GM18951 (cell line): Measurements from ENCODE around the gene FAM168B.
"Not testable (repeated sequence)": the region's sequence is repeated elsewhere in the genome, so short reads cannot be mapped to it uniquely, and the experiment has no call there.

Experiments used
- POLR2A ChIP-seq: IDR thresholded peaks from 4 replicates; pipeline ENCODE4 v1.6.1; 2011; ENCODE audit warnings: mild to moderate bottlenecking; ENCODE audit not compliant: insufficient read length, insufficient read depth; ENCODE audit errors: extremely low read depth
- in situ Hi-C: fragments of 300-500 bp; cut with MboI; formaldehyde crosslinking; loops from one replicate; pipeline ENCODE4 v1.12.0; 2022; ENCODE audit warnings: low sequenced_read_pairs, mixed read lengths, inconsistent platforms; ENCODE audit not compliant: unreplicated experiment

Gene FAM168B

GRCh38 chr2:131113566-131114227 is 20.4 kb upstream of the FAM168B start:
- in situ Hi-C loops: no loop called here

DNA sequence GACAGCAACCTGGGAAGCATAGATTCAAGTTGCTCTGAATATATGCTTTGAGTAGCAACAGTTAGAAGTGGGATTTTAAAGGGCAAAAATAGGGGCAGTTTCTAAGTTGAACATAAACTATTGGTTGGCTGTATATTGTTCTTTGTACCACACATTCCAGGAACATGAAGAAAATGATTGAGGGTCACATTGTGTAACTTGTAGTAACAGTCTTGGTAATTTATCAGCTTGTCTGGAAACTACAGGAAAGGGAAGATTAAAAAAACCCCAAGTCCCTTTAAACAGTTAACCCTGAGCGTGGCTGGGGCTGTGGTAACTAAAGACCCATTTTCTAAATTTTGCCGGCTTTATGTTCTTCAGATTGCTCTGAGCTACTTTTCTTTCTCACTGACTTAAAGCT is 19.3 kb upstream of the FAM168B start:
- TF ChIP-seq POLR2A: no peak
- in situ Hi-C loops: no loop called here

More at GRCh38 chr2:131113566-131114227, 20.4 kb upstream of the FAM168B start:
- TF ChIP-seq POLR2A: no peak

- in situ Hi-C loops: no loop called here
- no peak for TF ChIP-seq POLR2A
Observed at GRCh38 chr2:131105950-131106801, 12.9 kb upstream of the FAM168B start.

DNA sequence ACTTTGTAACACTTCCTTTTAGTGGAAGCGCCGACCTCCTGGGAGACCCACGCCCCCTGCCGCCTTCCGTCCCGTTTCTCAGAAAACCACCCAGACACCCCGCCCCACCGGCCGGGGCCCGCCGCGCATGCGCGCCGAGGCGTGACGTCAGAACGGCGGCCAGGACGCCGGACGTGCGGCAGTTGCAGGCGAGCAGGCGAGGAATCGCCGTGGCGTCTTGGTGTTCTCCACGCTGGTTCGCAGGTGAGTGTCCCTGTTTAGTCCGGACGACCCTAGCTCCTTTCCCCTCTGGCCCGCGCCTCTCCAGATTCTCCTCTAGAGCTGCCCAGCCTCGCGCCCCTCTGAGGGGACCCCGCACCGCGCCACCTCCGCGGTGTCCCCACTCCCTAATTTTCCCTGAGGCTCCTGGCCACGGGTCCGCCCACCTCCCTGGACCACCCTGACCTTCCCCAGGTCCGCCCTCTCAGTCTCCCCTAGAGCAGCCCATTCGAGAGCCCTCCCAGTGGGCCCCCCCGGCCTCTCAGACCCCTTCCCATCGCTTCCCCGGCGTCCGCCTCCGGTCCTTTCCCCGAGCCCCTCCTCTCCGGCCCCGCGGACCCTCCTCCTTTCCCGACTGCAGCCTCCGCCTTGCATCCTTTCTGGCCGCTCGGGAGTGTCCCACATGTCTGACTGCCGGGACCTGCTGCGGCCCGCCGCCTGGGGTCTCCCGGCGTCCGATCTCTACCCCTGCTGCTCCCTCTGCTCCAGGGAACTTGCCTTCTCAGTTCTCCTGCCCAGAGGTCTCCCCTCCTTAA is 12.1 kb upstream of the FAM168B start, which contains the start of gene PLEKHB2:
PLEKHB2 (plus strand) TSS at position 181 of the 794 bp plus-strand sequence. CDS start 15,606 bp downstream, outside the sequence.
- in situ Hi-C loops: no loop called here

DNA sequence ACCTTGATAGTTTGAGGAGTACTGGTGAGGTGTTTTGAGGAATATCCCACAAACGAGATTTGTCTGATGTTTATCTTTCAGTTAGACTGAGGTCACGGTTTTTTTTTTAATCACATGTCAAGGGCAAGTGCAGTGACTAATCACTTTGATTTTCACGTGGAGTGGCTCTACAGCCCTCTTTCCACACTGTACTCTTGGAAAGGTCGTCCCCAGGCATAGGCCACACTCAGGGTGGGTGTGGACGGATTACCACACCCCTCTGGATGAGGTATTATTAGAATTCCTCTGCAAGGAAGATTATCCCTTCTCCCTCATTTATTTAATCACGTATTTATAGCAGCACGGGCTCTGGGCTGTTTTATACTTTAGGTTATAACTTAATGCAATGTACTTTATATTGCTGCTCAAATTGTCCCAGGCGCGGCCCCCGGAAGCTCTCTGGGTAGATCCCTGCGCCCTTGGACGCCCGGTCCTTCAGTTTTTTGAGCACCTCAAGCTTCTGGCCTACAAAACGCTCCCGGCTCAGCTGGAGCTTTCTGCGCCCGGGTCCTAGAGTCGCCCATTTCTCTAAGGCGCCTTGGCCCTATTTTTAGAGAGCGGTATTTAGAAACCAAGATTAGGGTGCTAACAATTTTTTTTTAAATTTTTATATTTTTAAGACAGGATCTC is 11.4 kb upstream of the FAM168B start:
- no peak for TF ChIP-seq POLR2A
- in situ Hi-C loops: no loop called here

More for the DNA sequence above, 12.1 kb upstream of the FAM168B start, which contains the start of gene PLEKHB2:
- peak; percentile 95 for TF ChIP-seq POLR2A

- in situ Hi-C loops: no loop called here
- no peak for TF ChIP-seq POLR2A
Observed at GRCh38 chr2:131103165-131103564, 9.9 kb upstream of the FAM168B start.

GRCh38 chr2:131094463-131095281 is 1.4 kb upstream of the FAM168B start:
- in situ Hi-C loops: no loop called here
- TF ChIP-seq POLR2A: no peak

GRCh38 chr2:131093696-131094462 is 619 bp upstream of the FAM168B start:
- TF ChIP-seq POLR2A: no peak
- in situ Hi-C loops: no loop called here

DNA sequence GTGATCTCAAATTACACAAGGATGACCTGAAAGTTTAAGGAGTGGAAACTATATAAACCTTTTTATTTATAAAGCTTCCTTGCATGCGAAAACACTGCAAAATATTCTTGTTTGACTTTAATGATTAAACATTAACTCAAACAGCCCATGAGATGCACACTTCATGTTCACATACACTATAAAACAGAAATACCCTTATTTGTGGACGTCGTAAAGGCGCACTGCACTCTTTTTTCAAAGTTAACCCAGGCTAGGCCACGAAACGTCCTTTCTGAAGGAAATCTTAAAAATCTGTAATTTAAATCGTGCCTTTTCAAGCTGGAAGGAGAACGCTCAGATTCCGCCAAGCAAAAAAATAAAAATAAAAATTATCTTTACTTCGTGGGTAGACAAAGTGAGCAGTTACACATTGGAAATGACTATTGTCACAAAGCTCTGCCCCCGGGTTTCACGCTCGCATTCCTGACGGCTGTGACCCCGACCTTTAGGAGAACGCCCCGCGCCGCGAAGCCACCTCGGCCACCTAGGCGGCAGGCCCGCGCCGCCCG is 728 bp downstream of the FAM168B start:
- in situ Hi-C loops: no loop called here
- no peak for TF ChIP-seq POLR2A

DNA sequence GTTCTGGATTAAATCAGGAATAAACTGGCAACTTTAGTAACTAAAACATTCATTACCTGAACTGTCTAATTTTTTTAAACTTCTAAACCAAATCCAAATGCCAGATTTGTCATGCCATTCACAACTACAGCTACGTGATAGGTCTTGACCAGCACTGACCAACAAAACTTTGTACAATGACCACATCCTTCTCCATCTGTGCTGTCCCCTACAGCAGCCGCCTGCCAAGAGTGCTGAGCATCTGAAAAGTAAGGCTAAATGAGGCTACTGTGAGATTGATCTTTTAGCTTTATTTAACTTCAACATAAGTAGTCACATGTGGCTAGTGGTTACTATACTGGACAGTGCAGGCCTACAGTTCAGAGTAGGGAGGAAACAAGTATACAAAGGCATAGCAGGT is 7.6 kb downstream of the FAM168B start:
- no peak for TF ChIP-seq POLR2A
- in situ Hi-C loops: no loop called here

DNA sequence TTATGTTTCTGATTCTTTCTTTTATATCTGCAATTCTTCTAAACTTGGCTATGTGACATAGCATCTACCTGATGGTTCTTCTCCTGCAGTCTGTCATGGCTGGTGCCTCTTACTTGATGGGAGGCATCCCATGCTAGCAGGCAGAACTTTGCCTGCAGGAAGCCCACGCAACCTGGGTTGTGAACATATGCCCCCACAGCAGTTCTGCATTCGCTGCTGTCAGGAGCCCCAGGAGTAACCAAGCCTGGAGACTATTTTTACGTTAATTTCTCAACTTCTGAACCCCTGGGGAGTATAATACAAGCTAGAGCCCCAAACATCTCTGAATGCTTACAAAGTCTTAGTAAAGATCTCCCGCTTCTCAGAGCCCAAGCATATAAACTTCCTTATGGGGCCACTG is 12.1 kb downstream of the FAM168B start:
- no peak for TF ChIP-seq POLR2A
- in situ Hi-C loops: no loop called here

DNA sequence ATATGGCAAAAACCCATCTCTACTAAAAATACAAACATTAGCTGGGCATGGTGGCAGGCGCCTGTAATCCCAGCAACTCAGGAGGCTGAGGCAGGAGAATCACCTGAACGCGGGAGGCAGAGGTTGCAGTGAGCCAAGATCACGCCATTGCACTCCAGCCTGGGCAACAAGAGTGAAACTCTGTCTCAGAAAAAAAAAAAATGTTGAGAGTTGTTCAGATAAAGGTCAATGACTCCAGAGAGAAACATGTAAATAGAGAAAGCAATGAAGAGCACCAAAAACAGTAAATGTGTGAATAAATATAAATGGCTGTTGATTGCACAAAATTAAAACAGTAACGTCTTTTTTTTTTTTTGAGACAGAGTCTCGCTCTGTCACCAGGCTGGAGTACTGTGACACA is 13.3 kb downstream of the FAM168B start:
- in situ Hi-C loops: not testable (repeated sequence)
